ENCODE data around the gene ST3GAL3. TPM values are rescaled to one million over a fixed set of nuclear protein-coding genes. Genes with fewer than 3 reads are reported as not detected.

ST3GAL3 gene
- total and polyA plus RNA-seq, 10 of the 15 experiments (the other 5 are each of a cell fraction or from before 2014, with no cell fraction given): 1.2 to 19.3 (median 11.0) TPM

GRCh38 chr1:43946236-43947060 is 239.1 kb downstream of the ST3GAL3 start, which contains the start of gene IPO13 (continued):
- TF ChIP-seq CREM (IDR thresholded peaks at IDR 0.05; ENCODE audit: low read depth): peak; percentile 73; the same call in 1 of the 2 replicates
- TF ChIP-seq BHLHE40 (IDR thresholded peaks at IDR 0.05; ENCODE audit: borderline replicate concordance in 1 of 2, low read depth in 2 of 2, low read length in 1 of 2): peak; percentile 54 to 78; a peak in 3 of 4 replicates
- TF ChIP-seq CBX5 (IDR thresholded peaks at IDR 0.05; ENCODE audit: low read depth): no peak; the same call in 1 of the 2 replicates
- peak; percentile 70; the same call in 1 of the 2 replicates for TF ChIP-seq RELB (IDR thresholded peaks at IDR 0.05; ENCODE audit: low read depth)
- TF ChIP-seq EZH2 (IDR thresholded peaks at IDR 0.05; ENCODE audit: borderline replicate concordance, control insufficient read depth, low read depth, low read length): no peak
- TF ChIP-seq SIX5 (IDR thresholded peaks at IDR 0.05; ENCODE audit: low read depth, low read length, severe bottlenecking): peak; percentile 83
- peak; percentile 69 for TF ChIP-seq NR2C1 (IDR thresholded peaks at IDR 0.05)
- TF ChIP-seq LARP7 (IDR thresholded peaks at IDR 0.05): peak; percentile 99
- no peak; the same call in 1 of the 2 replicates for TF ChIP-seq BRCA1 (IDR thresholded peaks at IDR 0.05; ENCODE audit: low read depth, low read length)
- TF ChIP-seq GATAD2B (conservative IDR thresholded peaks at IDR 0.05; ENCODE audit: low read depth): peak; percentile 95
- TF ChIP-seq ZSCAN29 (IDR thresholded peaks at IDR 0.05): no peak
- no peak for TF ChIP-seq TCF7 (IDR thresholded peaks at IDR 0.05; ENCODE audit: borderline replicate concordance)
- peak; percentile 55 for TF ChIP-seq ZNF687 (IDR thresholded peaks at IDR 0.05)
- TF ChIP-seq IKZF1 (conservative IDR thresholded peaks at IDR 0.05): peak; percentile 99

Data from GM12878 (cell line).